ENCODE data around the gene FANCD2. TPM values are rescaled to one million over a fixed set of nuclear protein-coding genes. Genes with fewer than 3 reads are reported as not detected.
A peak's percentile ranks its signal among the peaks of the same experiment; 100 is the strongest.
"Not testable (repeated sequence)": the region's sequence is repeated elsewhere in the genome, so short reads cannot be mapped to it uniquely, and the experiment has no call there.

FANCD2 gene
- 36.1 and 41.3 TPM in 2 replicates for total RNA-seq (2014; rRNA removed; shearing (Covaris generic))

- DNase-seq (ENCODE audit: low spot score): peak; percentile 77
Measured at GRCh38 chr3:10026084-10026890, at the start of gene FANCD2. TSS of gene FANCD2 (plus strand) at chr3:10026437. CDS start at chr3:10028658, 2,221 bp downstream.

DNA sequence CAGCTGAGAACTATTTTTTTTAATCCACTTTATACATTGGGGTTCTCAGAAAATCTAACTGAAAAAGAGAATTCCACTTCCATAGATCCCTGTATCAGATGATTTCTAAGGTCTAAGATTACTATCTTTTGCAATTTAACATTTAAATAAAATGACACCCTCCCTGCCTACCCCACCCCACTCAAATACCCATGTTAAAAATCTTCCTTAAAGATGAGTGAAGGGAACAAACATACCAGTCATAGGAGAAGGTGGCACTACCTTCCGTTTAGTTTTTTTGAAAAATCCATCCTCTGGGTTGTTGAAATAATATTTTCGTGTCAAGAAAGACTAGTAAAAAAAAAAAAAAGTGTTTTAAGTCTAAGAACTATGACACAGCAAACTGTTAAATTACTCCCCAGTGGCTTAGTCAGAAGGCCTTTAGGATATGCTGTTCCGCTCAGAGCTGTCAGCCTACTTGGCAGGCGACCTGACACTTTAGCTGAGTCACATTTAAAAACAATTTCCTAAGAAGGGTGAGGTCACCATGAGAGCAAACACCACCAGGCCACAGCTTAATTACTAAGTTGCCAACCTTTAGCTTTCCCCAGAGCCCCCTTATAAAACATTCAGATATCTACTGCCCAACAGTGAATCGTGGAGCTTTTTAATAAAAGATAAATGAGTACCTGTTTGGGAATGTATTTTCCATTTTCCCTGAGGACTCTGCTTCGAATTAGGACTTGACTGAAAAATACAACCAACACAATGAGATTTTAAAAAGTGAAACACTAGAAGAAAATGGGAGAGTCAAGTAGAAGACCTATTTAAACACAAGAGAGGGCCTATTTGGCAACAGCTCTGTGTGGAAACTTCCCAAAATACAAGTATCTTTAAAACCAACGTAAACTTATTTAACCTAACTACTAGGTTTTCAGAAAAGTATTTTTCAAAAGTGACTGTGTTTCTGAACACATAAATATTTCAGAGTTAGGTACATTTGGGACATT is 49.2 kb upstream of the FANCD2 start:
- DNase-seq (ENCODE audit: low spot score): peak; percentile 98

- no peak for DNase-seq (ENCODE audit: low spot score)
Measured at GRCh38 chr3:9978710-9979305, 47.4 kb upstream of the FANCD2 start.

GRCh38 chr3:9980251-9980650 is 46.0 kb upstream of the FANCD2 start:
- no peak for DNase-seq (ENCODE audit: low spot score)

DNA sequence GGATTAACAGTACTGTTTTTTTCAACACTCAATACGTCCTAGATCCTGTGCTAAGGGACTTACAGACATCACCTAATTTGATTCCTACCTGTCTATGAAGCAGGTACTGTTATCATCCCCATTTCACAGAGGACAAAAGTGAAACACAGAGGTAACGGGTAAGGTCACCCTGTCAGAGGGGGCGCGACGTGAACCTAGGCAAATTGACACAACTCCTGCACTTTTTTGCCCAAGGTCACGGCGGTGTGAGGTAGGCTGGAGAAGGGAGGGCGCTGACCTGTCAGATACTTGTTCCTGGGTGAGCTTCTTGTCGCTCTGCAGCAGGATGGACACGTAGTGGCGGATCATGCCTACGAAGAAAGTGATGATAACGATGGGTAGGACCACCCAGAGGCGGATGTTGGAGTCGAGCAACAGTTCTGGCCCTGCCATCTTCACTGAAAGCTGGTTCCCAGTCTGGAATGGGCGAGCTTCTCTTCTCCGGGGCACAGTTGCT is 40.0 kb upstream of the FANCD2 start:
- no peak for DNase-seq (ENCODE audit: low spot score)

- no peak for DNase-seq (ENCODE audit: low spot score)
Measured at GRCh38 chr3:9994086-9994844, 32.0 kb upstream of the FANCD2 start.

GRCh38 chr3:10000686-10001085 is 25.6 kb upstream of the FANCD2 start:
- DNase-seq (ENCODE audit: low spot score): no peak

- DNase-seq (ENCODE audit: low spot score): no peak
Measured at GRCh38 chr3:10002951-10003350, 23.3 kb upstream of the FANCD2 start.

GRCh38 chr3:10004506-10004905 is 21.7 kb upstream of the FANCD2 start:
- DNase-seq (ENCODE audit: low spot score): no peak

DNA sequence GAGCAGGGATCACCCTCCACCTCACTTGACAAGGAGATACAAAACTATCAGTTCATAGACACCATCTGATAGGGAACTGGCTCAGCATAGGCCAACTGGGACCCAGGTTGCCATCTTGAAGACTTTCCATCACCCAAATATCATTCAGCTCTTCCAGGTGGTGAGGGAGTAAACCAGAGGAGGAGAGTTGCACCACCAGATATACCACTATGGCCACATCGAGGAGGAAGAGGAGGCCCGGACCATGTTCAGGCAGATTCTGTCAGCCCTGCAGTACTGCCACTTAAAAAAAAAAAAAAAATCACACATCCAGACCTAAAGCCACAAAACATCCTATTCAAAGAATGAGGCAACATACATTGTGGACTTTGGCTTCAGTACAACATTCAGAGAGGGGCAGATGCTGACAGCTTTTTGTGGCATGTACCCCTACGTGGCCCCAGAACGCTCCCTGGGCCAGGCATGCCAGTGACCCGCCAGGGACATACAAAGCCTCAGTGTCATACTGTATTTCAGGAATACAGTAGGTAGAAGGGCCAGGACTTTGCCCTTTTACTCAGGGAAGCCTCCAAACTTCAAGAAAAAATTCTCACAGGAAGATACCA is 21.2 kb upstream of the FANCD2 start:
- DNase-seq (ENCODE audit: low spot score): no peak

DNA sequence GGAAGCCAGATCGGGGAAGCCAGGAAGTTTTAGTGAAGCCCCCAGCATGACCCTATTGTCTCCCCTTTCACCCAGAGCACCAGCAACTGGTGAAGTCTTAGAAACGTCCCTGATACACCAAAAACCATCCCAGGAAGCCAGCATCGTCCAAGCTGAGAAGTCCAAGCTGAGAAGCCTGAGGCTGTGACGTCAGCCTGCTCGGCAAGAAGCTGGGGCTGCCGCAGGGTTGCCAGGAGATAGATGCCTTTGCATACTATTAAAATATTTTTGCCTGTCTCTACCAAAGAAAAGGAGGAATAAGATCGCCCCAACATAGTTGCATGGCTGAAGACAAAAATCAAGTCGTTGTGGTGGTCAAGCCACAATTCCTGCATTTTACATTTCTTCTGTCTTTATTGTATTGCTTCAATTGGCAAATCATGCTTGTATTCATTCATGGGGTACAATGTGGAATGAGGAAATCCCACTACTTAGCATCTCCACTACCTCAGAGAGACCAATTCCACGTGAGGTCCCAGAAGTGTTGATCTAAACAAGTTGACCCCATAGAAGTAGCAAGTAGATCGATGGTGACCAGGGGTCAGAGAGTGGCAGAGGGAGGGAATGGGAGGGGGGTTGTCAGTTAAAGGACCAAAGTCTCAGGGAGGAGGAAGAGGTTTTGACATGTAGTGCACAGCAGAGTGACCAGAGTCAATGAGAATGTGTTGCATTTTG is 20.0 kb upstream of the FANCD2 start:
- DNase-seq (ENCODE audit: low spot score): no peak

DNA sequence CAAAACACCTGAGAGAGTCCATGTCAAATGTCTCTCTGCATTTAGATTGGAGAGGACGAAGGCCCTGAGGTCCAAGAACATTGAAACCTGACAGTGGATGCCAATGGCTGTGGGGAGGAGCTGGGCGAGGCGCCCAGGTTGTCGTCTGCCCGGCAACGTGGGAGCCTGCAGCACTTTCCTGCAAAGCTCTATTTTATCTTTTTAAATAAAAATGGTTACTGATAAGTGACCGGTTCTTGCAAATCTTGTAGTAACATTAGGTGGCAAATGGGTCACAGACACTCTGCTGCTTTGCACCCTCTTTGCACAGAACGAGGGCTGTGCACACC is 19.5 kb upstream of the FANCD2 start:
- no peak for DNase-seq (ENCODE audit: low spot score)

- DNase-seq (ENCODE audit: low spot score): no peak
Measured at GRCh38 chr3:10007126-10007782, 19.0 kb upstream of the FANCD2 start.

- DNase-seq (ENCODE audit: low spot score): not testable (repeated sequence)
Measured at GRCh38 chr3:10008216-10008587, 18.0 kb upstream of the FANCD2 start.

DNA sequence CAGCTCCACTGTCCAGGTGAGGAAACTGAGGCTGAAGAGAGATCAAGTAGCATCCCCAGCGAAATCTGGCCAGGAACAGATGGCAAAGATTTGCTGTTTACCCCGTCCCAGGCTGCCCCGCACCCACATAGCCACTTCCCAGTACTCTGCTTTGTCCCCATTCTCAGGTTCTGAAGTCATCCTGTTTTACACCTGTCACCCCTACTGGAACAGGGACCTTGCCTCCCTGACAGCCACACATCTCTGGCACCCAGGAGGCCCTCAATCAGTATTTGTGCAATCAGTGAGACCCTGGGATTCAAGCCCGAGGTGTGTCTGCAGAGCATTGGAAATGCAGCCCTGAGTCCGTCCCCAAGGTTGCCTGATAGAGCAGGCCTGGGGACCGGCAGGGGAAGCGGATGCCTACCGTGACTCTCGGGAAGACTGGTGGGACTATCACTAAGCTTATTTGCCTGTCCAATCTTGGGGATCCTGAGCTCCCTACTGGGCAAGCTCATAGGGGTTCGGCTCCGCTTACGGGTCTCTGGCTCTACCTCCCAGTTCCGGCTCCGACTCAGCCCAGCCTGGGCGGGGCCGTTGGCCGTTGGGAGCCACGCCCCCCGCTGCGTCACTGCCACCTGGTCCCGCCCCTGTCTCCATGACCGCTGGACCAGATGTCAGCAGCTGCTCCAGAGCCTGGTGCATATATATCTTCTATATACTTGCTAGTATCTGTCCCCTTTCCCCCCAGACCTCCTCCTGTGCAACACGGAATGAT is 17.5 kb upstream of the FANCD2 start:
- peak; percentile 55 for DNase-seq (ENCODE audit: low spot score)

DNA sequence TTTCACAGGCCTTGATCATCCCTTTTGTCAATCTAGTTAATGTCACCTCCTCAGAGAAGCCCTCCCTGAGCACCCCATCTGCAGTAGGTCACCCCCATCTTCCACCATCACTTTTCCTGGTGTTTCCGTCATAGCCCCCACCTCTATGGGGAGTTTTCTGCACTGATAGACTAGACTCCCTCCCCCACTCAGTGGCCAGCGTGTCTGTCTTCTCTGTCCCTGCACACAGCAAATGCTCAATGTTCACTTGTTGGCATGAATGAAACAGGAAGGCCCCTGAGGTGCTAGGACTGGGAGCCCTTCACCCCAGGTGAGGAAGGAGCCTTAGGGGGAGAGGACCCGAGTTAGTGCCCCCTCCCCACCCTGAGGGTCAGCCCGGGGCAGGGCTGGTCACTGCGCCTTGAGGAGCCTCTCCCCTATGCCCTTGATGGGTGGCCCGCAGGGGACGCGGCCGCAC is 15.8 kb upstream of the FANCD2 start:
- no peak for DNase-seq (ENCODE audit: low spot score)

- peak; percentile 87 for DNase-seq (ENCODE audit: low spot score)
Measured at GRCh38 chr3:10010878-10011465, 15.3 kb upstream of the FANCD2 start.

- DNase-seq (ENCODE audit: low spot score): no peak
Measured at GRCh38 chr3:10011631-10012030, 14.6 kb upstream of the FANCD2 start.

DNA sequence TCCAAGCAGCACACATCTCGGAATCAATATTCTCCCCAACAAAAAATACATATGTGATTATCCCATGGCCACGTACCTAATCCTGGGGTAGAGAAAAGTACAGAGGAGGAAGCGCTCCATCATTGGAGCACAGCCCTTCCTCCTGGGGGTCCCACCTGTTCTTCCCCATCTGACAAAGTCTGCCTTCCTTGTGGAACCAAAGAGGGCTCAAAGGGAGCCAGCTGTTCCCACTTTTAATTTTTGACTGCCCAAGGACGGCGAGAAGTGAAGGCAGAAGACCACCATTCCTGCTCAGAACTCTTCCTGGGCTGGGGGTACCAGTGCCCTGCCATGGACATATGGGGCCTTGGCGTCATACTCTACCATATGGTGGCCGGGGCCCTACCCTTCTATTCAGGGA is 14.1 kb upstream of the FANCD2 start:
- DNase-seq (ENCODE audit: low spot score): no peak
